NT2/D1 (cell line): ENCODE results near the gene DOLPP1.

Experiments used
- DNase-seq: peaks from one replicate; pipeline ENCODE4 v3.0.0-alpha.2; 2011; ENCODE audit warnings: low read depth, low spot score
- H3K27me3 ChIP-seq: 2 replicates; pipeline ENCODE4 v1.6.0; 2011; ENCODE audit warnings: mild to moderate bottlenecking; ENCODE audit not compliant: insufficient read length, insufficient read depth
- H3K36me3 ChIP-seq: 2 replicates; pipeline ENCODE4 v1.6.1; 2011; ENCODE audit warnings: mild to moderate bottlenecking, low read length, mixed read lengths; ENCODE audit not compliant: insufficient read depth, insufficient read length
- H3K4me1 ChIP-seq: 2 replicates; pipeline ENCODE4 v1.5.1; 2011; ENCODE audit not compliant: insufficient read depth, insufficient read length
- H3K4me3 ChIP-seq: 2 replicates; pipeline ENCODE4 v1.5.1; 2011; ENCODE audit warnings: low read depth; ENCODE audit not compliant: insufficient read length
- H3K9ac ChIP-seq: 2 replicates; pipeline ENCODE4 v1.6.0; 2011; ENCODE audit warnings: low read depth; ENCODE audit not compliant: insufficient read length
- H3K9me3 ChIP-seq: 2 replicates; pipeline ENCODE4 v1.5.1; 2011; ENCODE audit warnings: mild to moderate bottlenecking, low read length; ENCODE audit not compliant: insufficient read depth
- SUZ12 ChIP-seq: IDR thresholded peaks from 2 replicates; pipeline ENCODE4 v1.6.1; 2011; ENCODE audit not compliant: insufficient read length, insufficient read depth; ENCODE audit errors: extremely low read depth
- YY1 ChIP-seq: IDR thresholded peaks from 2 replicates; pipeline ENCODE4 v1.6.1; 2011; ENCODE audit not compliant: insufficient read length, insufficient read depth
- ZNF274 ChIP-seq: IDR thresholded peaks from 2 replicates; pipeline ENCODE4 v1.6.1; 2011; ENCODE audit warnings: mild to moderate bottlenecking, low read depth, low read length

Gene DOLPP1

DNA sequence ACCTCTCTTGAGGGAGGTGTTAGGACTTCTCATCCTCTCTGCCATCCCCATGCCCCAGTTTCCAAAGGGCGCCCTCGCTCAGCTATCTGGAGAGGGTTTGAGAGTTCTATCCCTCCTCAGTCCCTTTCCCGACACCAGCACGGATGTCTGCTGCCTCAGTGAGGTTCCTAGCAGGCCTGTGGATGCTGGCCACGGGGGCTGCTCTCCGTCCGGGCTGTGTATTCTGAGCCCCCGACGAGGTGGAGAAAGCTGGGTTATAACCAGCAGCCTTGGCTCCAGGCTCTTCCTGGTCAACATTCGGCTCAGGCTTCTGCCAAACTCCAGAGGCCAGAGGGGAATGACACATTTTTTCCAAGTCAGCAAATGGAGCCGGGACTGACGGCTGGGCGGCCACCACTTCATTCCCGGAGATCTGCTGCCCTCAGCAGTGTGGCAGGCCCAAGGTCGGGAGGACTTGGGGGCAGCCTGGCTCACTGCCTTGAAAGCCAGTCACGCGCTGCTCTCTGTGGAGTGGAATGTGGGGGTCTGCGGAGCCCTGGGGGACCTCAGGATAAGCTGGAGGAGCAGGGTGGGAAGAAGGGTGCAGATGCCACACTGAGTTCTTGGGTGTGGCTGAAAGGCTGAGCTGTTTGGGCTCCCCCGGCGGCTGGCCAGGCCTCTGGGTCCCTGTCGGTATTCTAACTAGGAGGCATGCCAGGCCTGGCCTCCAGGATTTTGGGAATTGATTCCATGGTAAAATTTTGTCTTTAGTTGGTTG lies 57.7 kb downstream of the DOLPP1 start:
- TF ChIP-seq ZNF274 (no peak), SUZ12 (no peak), YY1 (no peak)
- no peak overlapping the region for H3K4me3 ChIP-seq
- H3K36me3 ChIP-seq = peaks cover 69% of the 10 kb centered on the region
- no peaks in the 10 kb centered on the region for H3K27me3 ChIP-seq
- H3K4me1 ChIP-seq = peaks cover 26% of the 10 kb centered on the region
- H3K9ac ChIP-seq = peak overlapping the region; percentile 51
- no peaks in the 10 kb centered on the region for H3K9me3 ChIP-seq
- DNase-seq = no peak

DNA sequence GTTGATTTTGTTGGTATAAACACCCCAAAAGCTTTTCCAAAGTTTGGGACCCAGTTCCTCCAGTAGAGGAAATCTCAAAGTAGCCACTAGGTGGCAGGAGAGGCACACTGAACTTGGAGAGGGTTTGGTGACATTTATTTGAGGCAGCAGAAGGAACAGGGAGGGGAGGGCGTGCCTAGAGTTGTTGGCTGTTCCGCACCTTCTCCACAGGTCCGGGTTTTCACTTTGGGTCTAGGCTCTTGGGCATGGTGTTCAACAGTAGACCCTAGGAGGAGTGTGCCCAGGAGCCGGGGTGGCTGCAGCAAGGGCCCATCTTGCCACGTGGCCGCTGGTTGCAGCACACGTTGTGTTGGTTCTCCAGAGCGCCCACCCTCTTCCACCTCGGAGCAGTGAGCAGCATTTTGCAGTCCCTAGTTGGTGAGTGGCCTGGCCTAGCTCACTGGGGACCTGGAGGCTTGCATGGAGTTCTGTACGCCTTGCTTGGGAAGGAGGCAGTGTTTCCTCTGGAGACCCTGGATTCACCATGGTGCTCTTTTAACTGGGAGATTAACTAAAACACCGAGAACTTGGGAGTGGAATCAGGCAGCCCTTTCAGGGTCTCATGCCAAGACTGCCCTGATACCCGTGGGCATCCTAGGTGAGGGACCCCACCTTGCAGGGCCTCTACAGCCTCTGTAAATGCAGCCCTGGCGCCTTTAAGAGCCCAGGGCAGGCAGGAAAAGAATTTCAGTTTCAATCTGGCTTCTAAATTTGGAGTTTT lies 58.5 kb downstream of the DOLPP1 start:
- no peaks in the 10 kb centered on the region for H3K9me3 ChIP-seq
- TF ChIP-seq ZNF274 = no peak
- TF ChIP-seq YY1 = no peak
- TF ChIP-seq SUZ12 = no peak
- no peaks in the 10 kb centered on the region for H3K27me3 ChIP-seq
- H3K9ac ChIP-seq = peak overlapping the region; percentile 88
- peak; percentile 77 for DNase-seq
- peaks cover 32% of the 10 kb centered on the region for H3K4me1 ChIP-seq
- peak overlapping the region; percentile 27 for H3K4me3 ChIP-seq
- H3K36me3 ChIP-seq = peaks cover 72% of the 10 kb centered on the region

DNA sequence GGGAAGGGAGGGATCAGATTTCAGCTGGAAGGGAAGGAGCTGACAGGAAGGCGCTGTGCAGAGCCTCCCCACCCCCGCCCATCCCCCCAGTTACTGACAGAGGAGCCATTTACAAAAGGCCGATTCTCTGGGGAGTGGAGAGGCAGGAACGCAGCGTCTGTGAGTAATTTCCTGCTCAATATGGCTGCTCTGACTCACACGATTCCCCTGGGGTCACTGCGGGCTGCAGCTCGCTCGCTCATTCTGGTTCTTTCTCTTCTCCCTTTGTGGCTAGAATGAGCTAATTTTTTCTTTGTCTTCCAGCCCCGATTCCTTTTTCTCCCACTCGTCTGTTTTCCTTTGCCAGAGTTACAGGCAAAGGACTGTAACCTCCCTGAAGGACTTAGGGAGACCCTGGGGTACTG lies 59.1 kb downstream of the DOLPP1 start:
- H3K9me3 ChIP-seq = no peaks in the 10 kb centered on the region
- peaks cover 32% of the 10 kb centered on the region for H3K4me1 ChIP-seq
- DNase-seq = peak; percentile 98
- H3K4me3 ChIP-seq = peak overlapping the region; percentile 69
- TF ChIP-seq YY1 (peak; percentile 82), ZNF274 (no peak), SUZ12 (no peak)
- peak overlapping the region; percentile 99 for H3K9ac ChIP-seq
- H3K36me3 ChIP-seq = peaks cover 66% of the 10 kb centered on the region
- H3K27me3 ChIP-seq = no peaks in the 10 kb centered on the region
